GM12801 (cell line): Measurements from ENCODE around the gene CYYR1.

ENCODE experiments used
- CTCF ChIP-seq: IDR thresholded peaks from one replicate; pipeline ENCODE4 v1.5.1; 2011; ENCODE audit warnings: control low read depth; ENCODE audit not compliant: insufficient read length; ENCODE audit errors: extremely low read depth

The CYYR1 gene

GRCh38 chr21:26553898-26554297 lies 19.2 kb downstream of the CYYR1 start:
- TF ChIP-seq CTCF, result no peak

- no peak for TF ChIP-seq CTCF
These were observed 22.8 kb downstream of the CYYR1 start for GRCh38 chr21:26550326-26550725.

GRCh38 chr21:26546446-26547097 lies 26.5 kb downstream of the CYYR1 start:
- TF ChIP-seq CTCF, result no peak

- TF ChIP-seq CTCF, result no peak
These were observed 28.8 kb downstream of the CYYR1 start for GRCh38 chr21:26544201-26544775.

- TF ChIP-seq CTCF, result no peak
These were observed 32.4 kb downstream of the CYYR1 start for GRCh38 chr21:26540651-26541050.

- TF ChIP-seq CTCF, result no peak
These were observed 33.5 kb downstream of the CYYR1 start for GRCh38 chr21:26539566-26539965.

- TF ChIP-seq CTCF, result no peak
These were observed 38.6 kb downstream of the CYYR1 start for GRCh38 chr21:26534517-26534916.
